Inflammatory macrophage treated with lipopolysaccharide for 1 hour (primary cell): ENCODE measurements around the gene SH3PXD2B.
"Not testable (repeated sequence)": the region's sequence is repeated elsewhere in the genome, so short reads cannot be mapped to it uniquely, and the experiment has no call there.

ENCODE experiments used
- DNase-seq, 2 donors: peaks; one replicate each; pipeline ENCODE4 v3.0.0-alpha.2; 2020 to 2022

Gene SH3PXD2B

DNA sequence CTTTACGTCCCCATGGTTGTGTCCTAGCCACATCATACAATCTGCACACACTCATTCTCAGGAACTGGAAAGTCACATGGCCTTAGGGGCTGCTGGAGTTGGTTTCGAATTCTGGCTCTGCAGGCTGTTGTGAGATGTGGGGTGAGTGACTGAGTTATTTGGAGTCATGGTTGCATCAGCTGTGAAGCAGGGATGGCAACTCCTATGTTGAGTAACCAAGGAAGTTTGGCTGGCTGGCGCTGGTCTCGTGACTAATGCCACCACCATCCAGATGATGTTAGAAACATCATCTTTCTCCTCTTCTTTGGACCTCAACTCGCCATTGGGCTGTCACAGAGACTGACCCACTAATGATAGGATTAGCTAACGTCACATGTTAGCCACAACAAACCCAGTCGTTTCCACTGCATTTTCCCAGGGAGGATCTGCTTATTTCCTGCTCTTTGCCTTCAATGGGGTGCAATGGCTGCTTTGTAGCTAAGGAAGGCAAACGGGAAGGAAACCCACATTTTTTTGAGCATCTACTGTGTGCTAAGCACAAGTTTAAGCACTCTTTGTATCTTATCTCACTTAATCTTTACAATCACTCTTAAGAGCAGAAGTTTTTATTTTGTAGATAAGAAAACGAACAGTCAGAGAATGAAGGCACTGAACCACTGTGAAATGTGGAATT is 92.6 kb downstream of the SH3PXD2B start:
- peak; percentile 98 to 99 for DNase-seq

DNA sequence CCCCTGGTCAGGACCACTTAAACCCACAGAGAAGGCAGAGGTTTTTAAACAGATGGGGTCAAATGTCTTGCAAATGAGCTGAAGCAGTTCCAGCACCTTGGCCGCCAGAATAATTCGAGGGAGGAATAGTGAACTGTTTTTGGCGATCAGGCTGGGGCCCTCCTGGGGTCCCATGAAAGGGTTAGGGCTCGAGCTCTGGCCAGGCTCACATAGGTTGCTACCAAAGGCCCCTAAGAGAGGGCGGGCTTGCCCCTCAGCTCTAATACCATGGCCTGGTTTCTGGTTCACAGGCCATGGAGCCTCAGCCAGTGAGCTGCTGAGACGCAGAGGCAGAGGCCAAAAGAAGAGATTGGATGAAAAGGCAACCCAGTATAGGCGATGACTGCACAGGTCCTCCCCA is 96.0 kb downstream of the SH3PXD2B start:
- DNase-seq: no peak

DNA sequence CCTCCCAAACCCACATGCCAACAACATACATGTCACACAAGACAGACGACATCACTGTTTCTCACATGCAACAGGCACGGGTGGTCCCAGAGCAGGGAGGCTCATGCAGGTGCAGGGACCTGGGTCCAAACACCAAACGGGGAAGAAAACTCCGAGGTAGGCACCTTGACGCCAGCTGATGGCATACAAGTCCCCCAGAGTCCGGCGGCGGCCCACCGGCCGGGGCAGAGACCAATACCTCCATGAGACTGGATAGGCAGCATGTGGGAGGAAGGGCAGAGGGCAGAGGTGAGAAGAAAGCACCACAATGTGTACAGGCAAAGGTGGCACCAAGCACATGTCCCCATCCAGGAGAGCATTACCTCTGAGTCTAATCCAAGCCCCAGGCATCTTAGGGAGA is 97.8 kb downstream of the SH3PXD2B start:
- no peak for DNase-seq

DNA sequence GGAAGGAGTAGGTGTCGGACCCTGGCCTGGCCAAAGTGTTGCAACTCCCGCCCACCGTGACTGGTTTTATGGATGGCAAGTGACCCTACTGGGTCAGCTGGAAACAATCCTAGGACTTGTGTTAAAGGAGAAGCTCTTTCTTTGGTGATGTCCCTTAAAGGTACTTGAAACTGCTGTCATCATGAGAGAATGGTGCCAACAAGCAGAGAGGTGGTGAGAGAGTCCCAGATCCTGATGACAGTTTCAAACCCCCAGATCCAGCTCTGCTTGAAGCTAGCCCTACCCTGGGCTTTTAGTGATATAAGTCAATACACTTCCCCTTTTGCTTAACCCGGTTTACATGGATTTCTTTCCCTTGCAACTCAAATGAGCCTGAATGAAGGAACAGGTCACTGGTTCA is 98.3 kb downstream of the SH3PXD2B start:
- DNase-seq: peak in 1 of 2 donors; percentile 41

DNA sequence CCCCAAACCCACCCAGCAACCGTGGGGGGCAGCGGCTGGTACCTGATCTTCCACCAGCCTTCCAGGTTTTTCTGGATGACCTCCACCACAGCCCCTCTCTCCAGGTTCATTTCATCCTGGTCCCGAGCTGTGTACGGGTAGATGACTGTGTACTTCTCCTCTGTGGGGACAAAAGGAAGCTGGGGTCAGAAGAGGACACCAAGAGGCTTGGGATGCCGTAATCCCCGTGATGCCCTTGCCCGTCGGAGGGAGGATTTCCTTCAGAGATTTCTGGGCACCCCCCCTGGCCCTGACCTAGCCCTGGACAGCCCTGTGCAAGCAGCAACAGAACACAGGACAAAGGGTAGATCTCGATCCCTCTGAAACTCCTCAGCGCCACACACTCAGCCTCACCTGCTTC is 100.5 kb downstream of the SH3PXD2B start:
- peak; percentile 38 to 43 for DNase-seq

DNA sequence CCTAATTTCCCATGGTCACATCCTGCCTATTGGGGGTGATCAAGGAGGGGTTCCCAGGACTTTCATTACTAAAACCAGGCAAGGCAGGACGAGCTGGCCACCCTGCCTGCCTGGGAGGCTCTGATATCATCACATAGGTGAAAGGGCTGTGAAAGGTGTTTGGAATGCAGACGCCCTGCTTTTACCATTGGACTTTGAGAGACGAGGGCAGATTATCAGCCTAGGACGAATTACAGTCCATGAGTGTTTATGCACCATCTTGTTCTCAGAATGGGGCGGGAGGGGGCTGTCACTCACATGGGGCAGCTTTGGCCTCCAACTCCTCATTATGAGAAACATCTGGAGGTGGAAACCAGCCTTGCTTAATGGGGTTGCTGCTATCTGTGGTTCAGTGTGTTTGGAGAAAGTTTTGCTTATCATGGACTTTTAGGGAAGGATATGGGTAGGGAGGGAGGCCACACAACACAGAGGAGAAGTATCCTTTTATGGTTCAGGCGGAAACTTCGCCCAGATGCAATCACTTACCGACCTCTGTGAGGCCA is 101.0 kb downstream of the SH3PXD2B start:
- peak; percentile 61 to 73 for DNase-seq

DNA sequence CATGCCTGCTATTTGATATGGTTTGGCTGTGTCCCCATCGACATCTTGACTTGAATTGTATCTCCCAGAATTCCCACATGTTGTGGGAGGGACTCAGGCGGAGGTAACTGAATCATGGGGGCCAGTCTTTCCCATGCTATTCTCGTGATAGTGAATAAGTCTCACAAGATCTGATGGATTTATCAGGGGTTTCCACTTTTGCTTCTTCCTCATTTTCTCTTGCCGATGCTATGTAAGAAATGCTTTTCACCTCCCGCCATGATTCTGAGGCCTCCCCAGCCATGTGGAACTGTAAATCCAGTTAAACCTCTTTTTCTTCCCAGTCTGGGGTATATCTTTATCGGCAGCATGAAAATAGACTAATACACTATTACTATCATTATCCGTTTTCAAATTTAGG is 101.8 kb downstream of the SH3PXD2B start:
- DNase-seq: peak; percentile 20 to 63

DNA sequence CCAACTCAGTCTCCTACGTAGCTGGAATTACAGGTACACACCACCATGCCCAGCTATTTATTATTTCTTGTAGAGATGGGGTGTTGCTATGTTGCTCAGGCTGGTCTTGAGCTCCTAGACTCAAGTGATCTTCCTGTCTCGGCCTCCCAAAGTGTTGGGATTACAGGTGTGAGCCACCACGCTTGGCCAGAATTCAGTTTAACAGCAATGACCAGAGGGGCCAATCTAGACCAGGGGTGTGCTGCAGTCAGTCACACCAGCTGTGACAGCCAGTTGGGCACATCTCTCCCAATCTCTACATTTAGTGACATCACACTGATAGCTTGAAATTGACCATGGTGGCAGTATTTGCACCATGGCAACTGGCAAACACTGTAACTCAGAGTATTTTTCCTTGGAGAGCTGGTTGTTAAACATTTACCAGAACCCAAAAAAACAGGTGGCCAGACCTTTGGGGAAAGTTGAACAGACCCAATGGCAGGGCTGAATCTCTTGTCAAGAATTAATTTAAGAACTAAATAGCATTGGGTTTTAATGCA is 103.0 kb downstream of the SH3PXD2B start:
- no peak for DNase-seq

DNA sequence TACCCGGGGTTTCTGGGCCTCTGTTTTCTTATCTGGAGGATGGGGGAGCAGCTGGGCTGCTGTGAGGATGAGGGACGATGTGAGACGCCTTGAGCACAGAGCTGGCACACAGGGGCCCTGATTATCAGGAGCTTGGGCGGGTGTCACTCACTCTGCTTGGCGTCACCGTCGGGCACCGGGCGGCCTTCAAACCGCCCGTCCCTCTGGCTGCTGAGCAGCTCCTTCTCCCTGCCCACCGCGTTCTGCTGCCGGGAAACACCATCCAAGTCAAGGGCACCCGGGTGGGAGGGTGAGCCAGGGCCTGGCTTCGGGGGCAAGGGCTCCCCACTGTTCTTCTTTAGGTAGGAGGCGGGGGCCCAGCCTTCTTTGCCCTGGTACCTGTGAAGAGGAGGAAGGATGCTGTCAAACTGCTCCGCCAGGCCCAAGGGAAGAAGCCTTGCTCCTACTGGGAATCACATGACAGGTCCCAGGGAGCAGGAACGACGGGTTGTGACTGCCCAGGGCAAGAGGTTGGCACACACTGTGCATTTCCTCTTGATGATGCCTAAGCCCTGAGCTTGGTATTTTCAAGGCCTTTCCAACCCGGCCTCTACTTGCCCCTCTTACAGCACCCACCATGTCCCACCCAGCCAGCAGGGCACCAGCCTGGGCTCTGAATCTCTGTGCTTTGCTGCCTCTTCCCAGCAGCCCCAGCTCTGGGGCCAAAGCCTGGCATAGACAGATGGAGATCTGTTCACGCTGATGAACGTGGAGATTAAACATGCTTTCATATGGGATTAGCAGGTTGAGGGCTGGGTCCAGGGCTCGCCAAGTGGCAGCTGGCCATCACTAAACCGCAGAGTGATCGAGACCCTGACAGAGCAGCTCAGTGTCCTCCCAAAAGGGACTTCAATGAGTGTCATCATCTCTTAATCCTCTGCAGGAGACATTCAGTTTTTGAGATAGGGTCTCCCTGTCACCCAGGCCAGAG is 103.8 kb downstream of the SH3PXD2B start:
- DNase-seq: no peak

DNA sequence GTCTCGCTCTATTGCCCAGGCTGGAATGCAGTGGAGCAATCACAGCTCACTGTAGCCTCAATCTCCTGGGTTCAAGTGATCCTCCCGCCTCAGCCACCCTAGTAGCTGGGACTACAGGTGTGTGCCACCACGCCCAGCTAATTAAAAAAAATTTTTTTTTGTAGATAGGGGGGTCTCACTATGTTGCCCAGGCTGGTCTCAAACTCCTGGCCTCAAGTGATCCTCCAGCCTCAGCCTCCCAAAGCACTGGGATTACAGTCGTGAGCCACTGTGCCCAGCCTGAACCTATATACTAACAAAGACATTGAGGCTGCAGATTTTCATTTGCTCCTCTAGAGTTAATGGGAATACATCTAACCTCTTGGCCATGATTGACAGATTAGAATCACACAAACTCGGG is 105.6 kb downstream of the SH3PXD2B start:
- DNase-seq: not testable (repeated sequence)

DNA sequence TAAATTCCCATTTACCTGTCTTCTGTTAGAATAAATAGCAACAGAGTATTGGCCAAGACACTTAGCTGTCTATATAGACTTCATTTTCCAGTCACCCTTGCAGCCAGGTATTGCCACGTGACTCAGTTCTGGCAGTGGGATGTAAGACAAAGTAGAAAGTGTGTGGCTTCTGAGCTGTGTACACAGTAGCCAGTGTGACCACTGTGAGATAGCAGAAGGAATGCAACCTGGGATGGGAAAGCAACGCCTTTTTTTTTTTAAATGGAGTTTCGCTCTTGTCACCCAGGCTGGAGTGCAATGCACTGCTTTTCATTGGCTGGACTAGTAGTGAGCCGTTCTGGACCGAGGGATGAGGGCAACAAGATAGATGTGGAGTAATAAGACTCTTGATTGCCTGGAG is 106.2 kb downstream of the SH3PXD2B start:
- DNase-seq: no peak

DNA sequence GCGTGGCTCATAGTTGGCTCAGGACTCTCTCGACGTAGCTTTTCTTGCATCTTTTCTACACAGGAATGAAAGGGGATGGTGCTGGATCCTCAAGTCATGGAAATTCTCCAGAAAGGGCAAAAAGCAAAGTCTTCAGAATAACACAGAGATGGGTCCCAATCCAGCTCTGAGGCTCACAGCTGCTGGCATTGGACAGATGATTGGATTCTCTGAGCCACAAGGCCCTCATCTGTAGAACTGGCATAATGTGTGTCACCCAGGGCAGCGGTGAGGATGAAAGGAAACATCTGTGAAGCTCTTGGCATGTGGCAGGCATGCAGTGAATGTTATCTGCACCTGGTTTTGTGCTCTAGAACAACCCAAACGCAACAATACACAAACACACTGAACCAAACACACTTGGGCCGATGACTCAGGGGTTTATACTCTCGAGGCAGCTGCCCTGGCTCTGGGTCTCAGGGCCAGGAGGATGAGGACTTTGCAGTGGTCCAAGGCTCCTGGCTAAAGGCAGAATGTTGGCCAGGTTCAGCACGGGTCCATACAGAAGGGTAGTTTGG is 106.8 kb downstream of the SH3PXD2B start:
- DNase-seq: no peak

DNA sequence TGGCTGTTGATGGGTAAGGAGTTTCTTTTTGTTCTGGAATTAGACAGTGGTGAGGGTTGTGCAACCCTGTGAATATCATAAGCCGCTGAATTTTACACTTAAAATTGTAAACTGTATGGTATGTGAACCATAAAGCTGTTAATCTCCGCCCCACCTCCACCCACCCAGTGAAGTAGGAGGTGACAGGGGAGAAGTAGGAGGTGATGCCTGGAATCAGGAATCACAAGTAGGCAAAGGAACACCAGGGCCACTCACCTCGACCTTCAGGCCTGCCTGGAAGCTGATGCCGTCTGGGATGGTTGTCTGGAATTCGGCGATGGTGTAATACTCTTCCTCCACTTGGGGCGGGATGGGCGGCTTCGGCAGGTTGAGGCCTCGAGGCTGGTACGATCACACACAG is 108.4 kb downstream of the SH3PXD2B start:
- DNase-seq: no peak

DNA sequence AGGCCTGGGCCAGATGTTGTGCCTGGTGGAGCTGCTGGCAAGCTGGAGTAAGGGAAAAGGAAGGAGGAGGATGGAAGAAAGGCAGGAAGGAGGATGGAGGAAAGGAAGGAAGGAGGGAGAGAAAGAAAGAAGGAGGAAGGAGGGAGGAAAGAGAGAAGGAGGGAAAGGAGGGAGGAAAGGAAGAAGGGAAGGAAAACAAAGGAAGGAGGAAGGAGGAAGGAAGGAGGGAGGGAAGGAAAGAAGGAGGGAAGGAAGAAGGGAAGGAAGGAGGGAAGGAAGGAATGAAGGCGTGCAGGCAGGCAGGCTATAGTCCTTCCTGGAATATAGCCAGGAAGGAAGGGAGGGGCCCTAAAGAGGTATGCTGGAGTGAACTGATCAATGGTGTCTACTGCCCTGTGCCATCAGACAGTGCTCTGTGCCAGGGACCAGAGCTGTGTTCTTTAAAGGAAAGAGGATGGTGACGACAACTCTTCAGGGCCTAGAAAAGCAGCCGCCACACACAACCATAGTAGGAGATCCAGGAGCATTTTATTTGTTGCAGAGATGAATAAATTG is 109.4 kb downstream of the SH3PXD2B start:
- no peak for DNase-seq

DNA sequence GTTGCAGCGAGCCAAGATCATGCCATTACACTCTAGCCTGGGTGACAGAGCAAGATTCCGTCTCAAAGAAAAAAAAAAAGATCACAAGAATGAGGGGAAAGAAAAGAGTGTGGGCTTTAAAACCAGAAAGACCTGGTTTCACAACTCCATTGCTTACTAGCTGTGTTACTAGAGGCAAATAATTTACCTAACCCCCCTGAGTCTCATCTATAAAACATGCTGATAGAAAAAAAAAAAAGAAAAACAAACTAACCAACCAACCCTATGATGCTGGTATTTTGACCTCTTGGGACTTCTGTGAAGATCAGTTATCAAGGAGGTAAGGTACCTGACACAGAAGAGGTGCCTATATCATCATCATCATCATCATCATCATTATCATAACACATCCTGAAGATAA is 110.6 kb downstream of the SH3PXD2B start:
- DNase-seq: no peak

DNA sequence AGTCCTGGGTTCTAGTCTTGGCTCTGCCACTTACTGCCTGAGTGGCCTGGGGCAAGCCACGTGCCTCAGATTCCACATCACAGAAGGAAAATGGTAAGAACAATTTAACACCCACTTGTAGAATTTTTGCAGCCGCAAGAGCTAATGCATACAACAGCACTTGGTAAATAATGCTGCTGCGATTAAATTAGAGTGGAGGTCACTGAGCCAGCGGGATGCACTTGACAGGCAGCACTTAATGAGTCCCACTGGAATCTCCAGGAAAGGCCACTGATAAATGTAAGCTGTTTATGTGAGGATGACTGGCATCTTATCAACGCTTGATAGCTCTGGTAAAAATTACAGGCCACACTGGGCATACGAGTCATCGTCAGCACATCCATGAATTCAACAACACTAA is 111.4 kb downstream of the SH3PXD2B start:
- no peak for DNase-seq

DNA sequence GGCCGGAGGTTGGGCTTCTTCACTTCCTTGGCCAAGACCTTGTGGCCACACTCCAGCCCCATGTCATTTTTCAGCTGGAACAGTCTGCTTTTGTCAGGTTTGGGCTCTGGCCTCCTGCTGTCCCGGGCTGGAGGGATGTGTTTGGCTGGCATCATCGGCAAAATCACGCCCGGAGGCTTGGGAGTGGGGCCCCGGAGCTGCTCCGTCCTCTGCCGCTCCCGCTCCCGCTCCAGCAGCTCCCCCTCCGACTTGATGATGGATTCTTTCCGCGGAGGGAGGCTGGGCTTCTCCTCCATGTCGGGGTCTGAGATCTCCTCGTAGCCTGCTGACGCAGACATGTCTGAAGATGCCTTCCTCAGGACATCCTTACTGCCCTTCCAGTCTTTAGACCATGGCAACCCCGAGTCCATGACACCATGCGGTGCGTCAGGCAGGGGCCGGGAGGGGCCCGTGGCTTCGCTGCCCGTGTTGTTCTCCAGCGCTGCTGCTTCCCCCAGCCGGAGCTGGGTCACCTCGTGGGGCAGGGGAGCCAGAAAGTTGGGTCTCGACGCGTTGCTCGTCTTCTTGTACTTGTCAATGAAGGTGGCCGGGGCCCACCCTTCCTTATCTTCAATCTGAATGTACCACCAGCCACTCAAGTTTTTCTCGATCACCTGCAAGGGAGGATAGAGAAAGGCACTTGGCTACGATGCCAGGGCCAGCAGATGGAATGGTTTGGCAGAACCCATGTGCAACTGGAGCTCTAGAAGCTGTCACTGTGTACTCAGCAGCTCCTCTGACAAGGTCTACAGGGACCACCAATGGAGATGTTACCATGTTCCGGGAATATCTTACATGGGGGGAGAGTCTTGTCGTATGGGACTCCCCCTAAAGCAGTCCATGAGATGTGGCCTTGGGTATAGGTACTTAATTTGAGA is 114.8 kb downstream of the SH3PXD2B start:
- DNase-seq: no peak

DNA sequence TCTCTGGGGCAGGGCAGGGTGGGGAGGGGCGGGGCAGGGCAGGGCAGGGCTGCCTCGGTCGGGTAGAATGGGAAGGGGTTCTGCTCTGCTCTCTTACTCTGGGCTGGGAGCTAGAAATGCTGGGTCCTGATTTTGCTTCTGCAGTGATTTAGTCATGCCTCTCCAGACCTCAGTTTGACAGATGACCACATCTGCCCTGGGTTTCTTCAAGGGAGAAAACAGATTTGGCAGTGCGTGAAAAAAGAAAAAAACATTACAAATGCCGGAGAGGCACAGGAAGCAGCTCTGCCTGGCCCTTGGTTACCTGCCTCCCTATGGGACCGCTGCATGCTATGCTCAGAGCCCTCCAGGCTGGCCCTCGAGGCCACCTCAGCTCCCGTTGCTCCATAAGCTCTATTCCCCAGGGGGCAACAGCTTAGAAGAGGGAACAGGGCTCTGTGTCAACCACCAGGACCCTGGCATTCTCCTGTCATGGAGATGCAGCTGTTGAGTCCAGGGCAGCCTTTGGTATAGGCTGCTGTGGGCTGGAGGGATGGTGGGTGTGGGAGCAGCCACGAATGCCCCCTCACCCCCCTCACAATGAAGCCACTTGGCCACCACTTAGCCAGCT is 117.5 kb downstream of the SH3PXD2B start:
- DNase-seq: no peak

DNA sequence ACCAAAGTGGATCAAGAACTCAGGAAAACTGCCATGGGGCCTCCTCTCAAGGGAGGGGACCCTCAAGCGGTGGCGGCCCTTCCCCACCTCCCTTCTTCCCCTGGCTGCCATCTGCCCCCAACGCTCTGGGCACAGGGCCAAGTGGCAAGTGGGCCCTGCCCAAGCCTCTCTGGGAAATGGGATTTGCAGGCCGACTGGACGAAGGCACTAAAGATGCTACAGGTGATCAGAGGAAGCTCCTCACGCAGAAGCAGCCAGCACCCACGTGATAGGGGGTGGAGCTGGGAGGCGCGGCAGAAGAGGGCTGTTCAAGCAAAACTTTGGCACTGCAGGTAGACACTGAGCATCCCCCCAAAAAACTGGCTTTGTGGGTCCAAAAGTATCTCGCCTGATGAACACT is 118.1 kb downstream of the SH3PXD2B start:
- no peak for DNase-seq

DNA sequence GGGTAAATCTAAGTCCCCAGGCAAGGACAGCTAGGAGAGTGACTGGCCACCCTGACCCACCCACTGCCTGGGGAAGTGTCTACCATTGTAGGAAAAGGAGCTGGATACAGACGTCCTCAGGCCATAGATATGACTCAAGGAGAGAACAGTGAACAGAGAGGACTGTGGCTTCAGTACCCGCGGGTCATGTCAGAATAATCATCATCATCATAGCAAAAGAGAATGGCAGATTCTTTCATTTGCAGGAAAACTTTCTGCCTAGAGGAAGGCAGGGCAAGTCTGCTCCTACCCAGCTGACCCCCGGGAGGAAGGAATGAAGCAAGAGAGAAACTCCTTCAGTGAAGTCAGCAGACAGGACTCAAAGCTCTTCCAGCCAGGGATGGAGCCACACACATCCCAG is 118.6 kb downstream of the SH3PXD2B start:
- no peak for DNase-seq

DNA sequence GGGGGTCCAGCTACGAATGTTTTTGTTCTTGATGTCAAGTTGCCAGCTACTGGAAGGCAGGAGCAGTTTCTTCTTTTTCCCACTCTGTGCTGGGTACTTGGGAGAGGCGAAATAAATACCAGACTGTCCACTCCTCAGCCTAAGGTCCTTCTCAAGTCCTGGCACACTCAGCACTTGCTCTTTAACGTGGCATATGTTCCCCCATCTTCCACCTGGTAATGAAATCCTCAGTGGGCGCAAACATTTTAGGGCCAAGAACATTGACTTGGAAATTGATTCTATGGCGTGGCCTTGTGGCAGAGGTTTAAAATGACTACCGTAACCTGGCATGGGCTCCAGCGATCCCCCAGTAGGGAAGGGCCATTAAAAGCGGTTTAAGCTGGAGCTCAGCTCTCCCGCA is 119.7 kb downstream of the SH3PXD2B start:
- no peak for DNase-seq
